Cardiac fibroblast (primary cell): ENCODE data around the gene PLEKHB2.
"Not testable (repeated sequence)": the region's sequence is repeated elsewhere in the genome, so short reads cannot be mapped to it uniquely, and the experiment has no call there.

ENCODE experiments used
- DNase-seq, 2 donors: peaks; one replicate each; pipeline versions ENCODE4 v3.0.0 to v3.0.0-alpha.2; 2010; ENCODE audit warnings: low read depth in 2 of 2
- H3K4me3 ChIP-seq, 2 donors: replicated peaks in 1 of 2; 1 replicate in 1 of 2; 2 replicates in 1 of 2; pipeline ENCODE4 v1.5.1; 2011; ENCODE audit warnings: low read depth in 2 of 2, low read length in 2 of 2, mild to moderate bottlenecking in 2 of 2, moderate library complexity in 1 of 2
- CTCF ChIP-seq: IDR thresholded peaks from one replicate; pipeline ENCODE4 v1.5.1; 2011; ENCODE audit warnings: low read depth, mild to moderate bottlenecking, low read length, inconsistent platforms

PLEKHB2 gene

GRCh38 chr2:131103165-131103564, 2.0 kb upstream of the PLEKHB2 start:
- no peak for TF ChIP-seq CTCF
- no peak overlapping the region for H3K4me3 ChIP-seq
- DNase-seq = no peak

GRCh38 chr2:131104487-131105155, 515 bp upstream of the PLEKHB2 start:
- no peak for TF ChIP-seq CTCF
- peak overlapping the region; percentile 32 to 97 for H3K4me3 ChIP-seq
- DNase-seq = peak; percentile 44 to 86

- peak overlapping the region; percentile 97 to 100 for H3K4me3 ChIP-seq
- DNase-seq = peak; percentile 57 to 69
- no peak for TF ChIP-seq CTCF
These were observed 1.0 kb downstream of the PLEKHB2 start for GRCh38 chr2:131105950-131106801.

GRCh38 chr2:131112529-131112928, 7.4 kb downstream of the PLEKHB2 start:
- no peak for TF ChIP-seq CTCF

GRCh38 chr2:131113566-131114227, 8.6 kb downstream of the PLEKHB2 start:
- DNase-seq = no peak
- TF ChIP-seq CTCF = no peak
- no peak overlapping the region for H3K4me3 ChIP-seq

More at GRCh38 chr2:131112529-131112928, 7.4 kb downstream of the PLEKHB2 start:
- peak; percentile 12 to 14 for DNase-seq
- no peak overlapping the region for H3K4me3 ChIP-seq

- not testable (repeated sequence) for DNase-seq
These were observed 9.8 kb downstream of the PLEKHB2 start for GRCh38 chr2:131114950-131115349.

GRCh38 chr2:131115752-131116151, 10.6 kb downstream of the PLEKHB2 start:
- no peak for TF ChIP-seq CTCF
- no peak for DNase-seq
- no peak overlapping the region for H3K4me3 ChIP-seq

More at GRCh38 chr2:131114950-131115349, 9.8 kb downstream of the PLEKHB2 start:
- not testable (repeated sequence) for H3K4me3 ChIP-seq
